Astrocyte of the cerebellum (primary cell): ENCODE data around the gene SMARCC1.
A peak's percentile ranks its signal among the peaks of the same experiment; 100 is the strongest.

Source experiments
- DNase-seq: peaks from one replicate; pipeline ENCODE4 v3.0.0-alpha.2; 2011; ENCODE audit warnings: low read depth
- H3K4me3 ChIP-seq: 2 replicates; pipeline ENCODE4 v1.5.1; 2011; ENCODE audit warnings: mild to moderate bottlenecking, low read depth, low read length, moderate library complexity
- in situ Hi-C: cut with HindIII; loops from 2 replicates; pipeline ENCODE4 v1.10.0; 2017; ENCODE audit warnings: low sequenced_read_pairs
- TF ChIP-seq, protein P1 (sequence below): IDR thresholded peaks from 2 replicates; pipeline ENCODE4 v1.5.1; 2012; ENCODE audit warnings: low read length, low read depth, moderate library complexity, mild to moderate bottlenecking; ENCODE audit errors: missing control alignments

The SMARCC1 gene

GRCh38 chr3:47804577-47804976, 22.9 kb upstream of the SMARCC1 start:
- no peak for DNase-seq
- H3K4me3 ChIP-seq = no peak overlapping the region
- TF ChIP-seq, protein P1, sequence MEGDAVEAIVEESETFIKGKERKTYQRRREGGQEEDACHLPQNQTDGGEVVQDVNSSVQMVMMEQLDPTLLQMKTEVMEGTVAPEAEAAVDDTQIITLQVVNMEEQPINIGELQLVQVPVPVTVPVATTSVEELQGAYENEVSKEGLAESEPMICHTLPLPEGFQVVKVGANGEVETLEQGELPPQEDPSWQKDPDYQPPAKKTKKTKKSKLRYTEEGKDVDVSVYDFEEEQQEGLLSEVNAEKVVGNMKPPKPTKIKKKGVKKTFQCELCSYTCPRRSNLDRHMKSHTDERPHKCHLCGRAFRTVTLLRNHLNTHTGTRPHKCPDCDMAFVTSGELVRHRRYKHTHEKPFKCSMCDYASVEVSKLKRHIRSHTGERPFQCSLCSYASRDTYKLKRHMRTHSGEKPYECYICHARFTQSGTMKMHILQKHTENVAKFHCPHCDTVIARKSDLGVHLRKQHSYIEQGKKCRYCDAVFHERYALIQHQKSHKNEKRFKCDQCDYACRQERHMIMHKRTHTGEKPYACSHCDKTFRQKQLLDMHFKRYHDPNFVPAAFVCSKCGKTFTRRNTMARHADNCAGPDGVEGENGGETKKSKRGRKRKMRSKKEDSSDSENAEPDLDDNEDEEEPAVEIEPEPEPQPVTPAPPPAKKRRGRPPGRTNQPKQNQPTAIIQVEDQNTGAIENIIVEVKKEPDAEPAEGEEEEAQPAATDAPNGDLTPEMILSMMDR = no peak
- in situ Hi-C loops = no loop called here

GRCh38 chr3:47803480-47804025, 21.9 kb upstream of the SMARCC1 start:
- H3K4me3 ChIP-seq = peak overlapping the region; percentile 81
- no peak for DNase-seq
- TF ChIP-seq, protein P1 = no peak
- in situ Hi-C loops = no loop called here

GRCh38 chr3:47802734-47803479, 21.2 kb upstream of the SMARCC1 start, which contains the start of gene DHX30:
TSS of gene DHX30 (plus strand) at chr3:47803138. CDS start at chr3:47810684, 7,546 bp downstream.
- peak within 1 kb of the TSS; percentile 81 for H3K4me3 ChIP-seq
- in situ Hi-C loops = no loop called here
- DNase-seq = no peak
- TF ChIP-seq, protein P1 = no peak

DNA sequence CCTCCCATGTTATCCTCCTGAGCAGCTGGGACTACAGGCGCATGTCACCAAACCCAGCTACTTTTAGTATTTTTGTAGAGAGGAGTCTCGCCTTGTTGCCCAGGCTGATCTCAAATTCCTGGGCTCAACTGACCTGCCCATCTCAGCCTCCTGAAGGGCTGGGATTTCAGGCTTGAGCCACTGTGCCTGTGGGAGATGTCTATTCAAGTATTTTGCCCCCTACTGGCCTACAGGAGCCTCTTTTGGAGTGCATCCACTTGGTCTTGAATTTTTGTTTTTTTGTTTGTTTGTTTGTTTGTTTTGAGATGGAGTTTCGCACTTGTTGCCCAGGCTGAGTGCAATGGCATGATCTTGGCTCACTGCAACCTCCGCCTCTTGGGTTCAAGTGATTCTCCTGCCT, 18.0 kb upstream of the SMARCC1 start:
- TF ChIP-seq, protein P1 = no peak
- DNase-seq = no peak
- in situ Hi-C loops = no loop called here
- H3K4me3 ChIP-seq = no peak overlapping the region

GRCh38 chr3:47794544-47794943, 12.9 kb upstream of the SMARCC1 start:
- H3K4me3 ChIP-seq = no peak overlapping the region
- in situ Hi-C loops = no loop called here
- TF ChIP-seq, protein P1 = no peak
- no peak for DNase-seq

DNA sequence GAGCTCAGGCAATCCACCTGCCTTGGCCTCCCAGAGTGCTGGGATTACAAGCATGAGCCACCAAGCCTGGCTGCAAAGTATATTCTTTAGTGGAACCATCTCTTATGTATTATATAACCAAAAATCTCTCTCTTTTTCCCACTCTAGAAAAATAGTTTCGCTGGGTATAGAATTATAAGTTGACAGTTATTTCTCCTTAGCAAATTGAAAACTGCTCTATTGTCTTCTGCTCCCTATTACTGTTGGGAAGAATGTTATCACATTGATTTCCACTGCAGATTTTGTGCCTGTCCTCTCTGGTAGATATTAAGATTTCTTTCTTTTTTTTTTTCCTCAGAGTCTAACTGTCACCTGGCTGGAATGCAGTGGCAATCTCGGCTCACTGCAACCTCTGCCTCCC, 11.0 kb upstream of the SMARCC1 start:
- TF ChIP-seq, protein P1 = no peak
- no peak for DNase-seq
- in situ Hi-C loops = no loop called here
- no peak overlapping the region for H3K4me3 ChIP-seq
